ENCODE measurements around the gene AXL.

Gene AXL

GRCh38 chr19:41186971-41187883, 31.8 kb upstream of the AXL start:
- TF ChIP-seq PPARA (CRISPR knock-in tag; IDR thresholded peaks at IDR 0.05; ENCODE audit: borderline replicate concordance) = no peak
- TF ChIP-seq TSHZ2 (CRISPR knock-in tag; IDR thresholded peaks at IDR 0.05) = no peak
- TF ChIP-seq TOX (CRISPR knock-in tag; IDR thresholded peaks at IDR 0.05; ENCODE audit: borderline replicate concordance) = no peak
- TF ChIP-seq ISL1 (CRISPR knock-in tag; IDR thresholded peaks at IDR 0.05) = no peak
- TF ChIP-seq ZNF70 (CRISPR knock-in tag; IDR thresholded peaks at IDR 0.05) = no peak
- TF ChIP-seq ZFP30 (CRISPR knock-in tag; IDR thresholded peaks at IDR 0.05) = no peak
- TF ChIP-seq ARNTL (CRISPR knock-in tag; IDR thresholded peaks at IDR 0.05; ENCODE audit: borderline replicate concordance, low read depth) = no peak
- TF ChIP-seq ZNF565 (CRISPR knock-in tag; conservative IDR thresholded peaks at IDR 0.05; ENCODE audit: low read depth) = no peak
- TF ChIP-seq ZNF8 (CRISPR knock-in tag; IDR thresholded peaks at IDR 0.05) = no peak
- no peak for TF ChIP-seq CREB5 (CRISPR knock-in tag; IDR thresholded peaks at IDR 0.05; ENCODE audit: low read depth)
- no peak for TF ChIP-seq ESRRG (CRISPR knock-in tag; IDR thresholded peaks at IDR 0.05)
- no peak for TF ChIP-seq CSDC2 (CRISPR knock-in tag; IDR thresholded peaks at IDR 0.05)
- TF ChIP-seq ZFP3 (CRISPR knock-in tag; IDR thresholded peaks at IDR 0.05) = no peak
- TF ChIP-seq POU6F1 (CRISPR knock-in tag; IDR thresholded peaks at IDR 0.05; ENCODE audit: borderline replicate concordance, low read depth) = no peak
- no peak for ATAC-seq

GRCh38 chr19:41187884-41188279, 31.1 kb upstream of the AXL start:
- TF ChIP-seq ZNF70 (CRISPR knock-in tag; IDR thresholded peaks at IDR 0.05) (no peak), OSR1 (CRISPR knock-in tag; IDR thresholded peaks at IDR 0.05) (no peak), PPARA (CRISPR knock-in tag; IDR thresholded peaks at IDR 0.05; ENCODE audit: borderline replicate concordance) (no peak), BACH2 (CRISPR knock-in tag; IDR thresholded peaks at IDR 0.05; ENCODE audit: borderline replicate concordance) (no peak), PATZ1 (CRISPR knock-in tag; IDR thresholded peaks at IDR 0.05; ENCODE audit: borderline replicate concordance) (no peak), ZFP30 (CRISPR knock-in tag; IDR thresholded peaks at IDR 0.05) (no peak)
- ATAC-seq = no peak

GRCh38 chr19:41189425-41190065, 29.5 kb upstream of the AXL start:
- no peak for ATAC-seq
- no peak for TF ChIP-seq ESRRG (CRISPR knock-in tag; IDR thresholded peaks at IDR 0.05)
- no peak for TF ChIP-seq PATZ1 (CRISPR knock-in tag; IDR thresholded peaks at IDR 0.05; ENCODE audit: borderline replicate concordance)
- TF ChIP-seq CSRNP3 (CRISPR knock-in tag; IDR thresholded peaks at IDR 0.05) = no peak
- no peak for TF ChIP-seq GLIS3 (CRISPR knock-in tag; IDR thresholded peaks at IDR 0.05)
- no peak for TF ChIP-seq POU6F1 (CRISPR knock-in tag; IDR thresholded peaks at IDR 0.05; ENCODE audit: borderline replicate concordance, low read depth)
- no peak for TF ChIP-seq ZFP3 (CRISPR knock-in tag; IDR thresholded peaks at IDR 0.05)
- no peak for TF ChIP-seq ZNF8 (CRISPR knock-in tag; IDR thresholded peaks at IDR 0.05)
- no peak for TF ChIP-seq CREB5 (CRISPR knock-in tag; IDR thresholded peaks at IDR 0.05; ENCODE audit: low read depth)
- no peak for TF ChIP-seq ZFP30 (CRISPR knock-in tag; IDR thresholded peaks at IDR 0.05)
- TF ChIP-seq CSDC2 (CRISPR knock-in tag; IDR thresholded peaks at IDR 0.05) = no peak
- TF ChIP-seq ZC3H10 (CRISPR knock-in tag; IDR thresholded peaks at IDR 0.05) = no peak
